Fibroblast of lung (primary cell): Measurements from ENCODE around the gene AGK. TPM values are rescaled to one million over a fixed set of nuclear protein-coding genes. Genes with fewer than 3 reads are reported as not detected.

Source experiments
- DNase-seq, 2 donors: peaks; one replicate each; pipeline versions ENCODE4 v3.0.0 to v3.0.0-alpha.2; 2010; ENCODE audit warnings: low read depth in 2 of 2
- H2AFZ ChIP-seq: 2 replicates; pipeline ENCODE4 v1.5.1; 2012; ENCODE audit warnings: low read length, control low read depth, inconsistent platforms
- H3K27ac ChIP-seq: 2 replicates; pipeline ENCODE4 v1.5.1; 2011; ENCODE audit warnings: low read length, control low read depth; ENCODE audit not compliant: insufficient read depth
- H3K27me3 ChIP-seq: 2 replicates; pipeline ENCODE4 v1.5.1; 2011; ENCODE audit warnings: mild to moderate bottlenecking, low read length; ENCODE audit not compliant: control insufficient read depth, insufficient read depth
- H3K36me3 ChIP-seq: 2 replicates; pipeline ENCODE4 v1.5.1; 2011; ENCODE audit warnings: low read length; ENCODE audit not compliant: control insufficient read depth, insufficient read depth
- H3K4me1 ChIP-seq: 2 replicates; pipeline ENCODE4 v1.5.1; 2011; ENCODE audit warnings: low read length; ENCODE audit not compliant: control insufficient read depth, insufficient read depth; ENCODE audit errors: extremely low read depth
- H3K4me2 ChIP-seq: 2 replicates; pipeline ENCODE4 v1.5.1; 2011; ENCODE audit warnings: low read length, control low read depth; ENCODE audit not compliant: insufficient read depth; ENCODE audit errors: extremely low read depth
- H3K4me3 ChIP-seq, 4 experiments: fragments of 200-600 bp in 1 of 4; sonication (generic) in 1 of 4; replicated peaks in 1 of 4; 2 replicates each; pipeline ENCODE4 v1.5.1; 2011 to 2016; ENCODE audit warnings: low read length in 4 of 4, low read depth in 3 of 4, mild to moderate bottlenecking in 3 of 4, control low read depth in 2 of 4, inconsistent platforms in 1 of 4, mixed read lengths in 1 of 4; ENCODE audit not compliant: insufficient read depth in 1 of 4; ENCODE audit errors: control extremely low read depth in 1 of 4
- H3K79me2 ChIP-seq: 2 replicates; pipeline ENCODE4 v1.5.1; 2012; ENCODE audit warnings: mild to moderate bottlenecking, low read length, inconsistent platforms; ENCODE audit not compliant: control insufficient read depth, insufficient read depth
- H3K9ac ChIP-seq: 2 replicates; pipeline ENCODE4 v1.5.1; 2011; ENCODE audit warnings: mild to moderate bottlenecking, low read length, control low read depth; ENCODE audit not compliant: insufficient read depth
- H3K9me3 ChIP-seq: 2 replicates; pipeline ENCODE4 v1.5.1; 2012; ENCODE audit warnings: low read depth, low read length; ENCODE audit not compliant: control insufficient read depth, insufficient read depth
- H4K20me1 ChIP-seq: 2 replicates; pipeline ENCODE4 v1.5.1; 2011; ENCODE audit warnings: low read length; ENCODE audit not compliant: control insufficient read depth, insufficient read depth; ENCODE audit errors: extremely low read depth
- EZH2 ChIP-seq: IDR thresholded peaks from 2 replicates; pipeline ENCODE4 v1.5.1; 2012; ENCODE audit warnings: low read length, control low read depth, mild to moderate bottlenecking; ENCODE audit errors: missing control alignments
- polyA plus RNA-seq, 2 donors: library from polyadenylated mRNA; depleted of rRNA in 1 of 2; stranded (reverse) in 1 of 2; unstranded in 1 of 2; fragments of >200 nt; gene quantifications; 2 replicates each; pipeline ENCODE4 v1.2.1, GENCODE V29; 2011 to 2012; ENCODE audit warnings: missing spikeins in 1 of 2
- total RNA-seq: library from RNA; depleted of rRNA; stranded (reverse); fragments of >200 nt; gene quantifications from 2 replicates; pipeline ENCODE4 v1.2.1, GENCODE V29; 2014
- TF ChIP-seq, protein P1 (sequence below), 2 donors: IDR thresholded peaks in 1 of 2; conservative IDR thresholded peaks in 1 of 2; 1 replicate in 1 of 2; 2 replicates in 1 of 2; pipeline ENCODE4 v1.5.1; 2011 to 2012; ENCODE audit warnings: low read length in 2 of 2, control low read depth in 1 of 2, inconsistent platforms in 1 of 2, low read depth in 1 of 2, mild to moderate bottlenecking in 1 of 2

Gene AGK
- total and polyA plus RNA-seq, 2 donors (not counting 1 experiment from before 2014, with no cell fraction given), result 20.8 to 42.5 TPM

GRCh38 chr7:141698247-141699015 lies 147.2 kb downstream of the AGK start:
- H4K20me1 ChIP-seq, result no peaks in the 10 kb centered on the region
- no peak overlapping the region for H3K27ac ChIP-seq
- TF ChIP-seq, protein P1, sequence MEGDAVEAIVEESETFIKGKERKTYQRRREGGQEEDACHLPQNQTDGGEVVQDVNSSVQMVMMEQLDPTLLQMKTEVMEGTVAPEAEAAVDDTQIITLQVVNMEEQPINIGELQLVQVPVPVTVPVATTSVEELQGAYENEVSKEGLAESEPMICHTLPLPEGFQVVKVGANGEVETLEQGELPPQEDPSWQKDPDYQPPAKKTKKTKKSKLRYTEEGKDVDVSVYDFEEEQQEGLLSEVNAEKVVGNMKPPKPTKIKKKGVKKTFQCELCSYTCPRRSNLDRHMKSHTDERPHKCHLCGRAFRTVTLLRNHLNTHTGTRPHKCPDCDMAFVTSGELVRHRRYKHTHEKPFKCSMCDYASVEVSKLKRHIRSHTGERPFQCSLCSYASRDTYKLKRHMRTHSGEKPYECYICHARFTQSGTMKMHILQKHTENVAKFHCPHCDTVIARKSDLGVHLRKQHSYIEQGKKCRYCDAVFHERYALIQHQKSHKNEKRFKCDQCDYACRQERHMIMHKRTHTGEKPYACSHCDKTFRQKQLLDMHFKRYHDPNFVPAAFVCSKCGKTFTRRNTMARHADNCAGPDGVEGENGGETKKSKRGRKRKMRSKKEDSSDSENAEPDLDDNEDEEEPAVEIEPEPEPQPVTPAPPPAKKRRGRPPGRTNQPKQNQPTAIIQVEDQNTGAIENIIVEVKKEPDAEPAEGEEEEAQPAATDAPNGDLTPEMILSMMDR (conservative IDR thresholded peaks at IDR 0.05 in 1 of 2, IDR thresholded peaks at IDR 0.05 in 1 of 2; ENCODE audit: low read depth in 1 of 2, low read length in 2 of 2), result no peak
- no peak for TF ChIP-seq EZH2
- H3K4me3 ChIP-seq, result no peak overlapping the region
- no peak overlapping the region for H3K9ac ChIP-seq
- no peaks in the 10 kb centered on the region for H3K27me3 ChIP-seq
- H3K36me3 ChIP-seq, result no peaks in the 10 kb centered on the region
- H3K9me3 ChIP-seq, result no peaks in the 10 kb centered on the region
- no peak overlapping the region for H3K4me2 ChIP-seq
- no peaks in the 10 kb centered on the region for H3K79me2 ChIP-seq
- H3K4me1 ChIP-seq, result no peaks in the 10 kb centered on the region
- DNase-seq, result no peak
- H2AFZ ChIP-seq, result no peak overlapping the region

DNA sequence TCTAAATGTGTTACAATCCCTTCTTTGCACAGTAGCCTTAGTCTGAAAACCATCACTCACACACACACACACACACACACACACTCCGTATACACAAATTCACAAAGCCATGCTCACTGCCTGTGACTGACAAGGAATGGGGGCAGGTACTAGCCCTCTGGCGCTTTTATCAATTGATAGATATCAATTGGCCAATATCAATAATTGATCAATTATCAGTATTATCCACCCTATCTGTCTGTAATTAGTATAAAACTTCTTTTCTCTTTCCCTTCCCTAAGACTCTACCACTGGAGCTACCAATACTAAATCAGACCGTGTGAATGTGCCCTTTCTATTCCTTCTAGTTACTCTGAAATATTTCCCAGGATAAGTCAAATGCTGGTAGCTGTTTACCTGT lies 148.7 kb downstream of the AGK start:
- H3K4me3 ChIP-seq, result no peak overlapping the region
- TF ChIP-seq, protein P1 (conservative IDR thresholded peaks at IDR 0.05 in 1 of 2, IDR thresholded peaks at IDR 0.05 in 1 of 2; ENCODE audit: low read depth in 1 of 2, low read length in 2 of 2), result no peak
- no peak for TF ChIP-seq EZH2
- no peaks in the 10 kb centered on the region for H4K20me1 ChIP-seq
- H3K79me2 ChIP-seq, result no peaks in the 10 kb centered on the region
- H3K27ac ChIP-seq, result no peak overlapping the region
- H3K9ac ChIP-seq, result no peak overlapping the region
- DNase-seq, result no peak
- H3K4me2 ChIP-seq, result no peak overlapping the region
- no peaks in the 10 kb centered on the region for H3K9me3 ChIP-seq
- no peaks in the 10 kb centered on the region for H3K4me1 ChIP-seq
- H2AFZ ChIP-seq, result no peak overlapping the region
- no peaks in the 10 kb centered on the region for H3K27me3 ChIP-seq
- no peaks in the 10 kb centered on the region for H3K36me3 ChIP-seq

- Histone ChIP-seq H3K27me3 (no peaks in the 10 kb centered on the region), H3K9ac (no peak overlapping the region), H3K4me1 (no peaks in the 10 kb centered on the region), H4K20me1 (no peaks in the 10 kb centered on the region), H3K4me2 (peak overlapping the region; percentile 73), H2AFZ (no peak overlapping the region), H3K4me3 (peak overlapping the region in 2 of 4 experiments; percentile 54 to 71), H3K9me3 (no peaks in the 10 kb centered on the region), H3K27ac (no peak overlapping the region), H3K79me2 (no peaks in the 10 kb centered on the region), H3K36me3 (no peaks in the 10 kb centered on the region)
- DNase-seq, result no peak
- TF ChIP-seq EZH2, result no peak
- TF ChIP-seq, protein P1 (conservative IDR thresholded peaks at IDR 0.05 in 1 of 2, IDR thresholded peaks at IDR 0.05 in 1 of 2; ENCODE audit: low read depth in 1 of 2, low read length in 2 of 2), result no peak
These were observed 149.2 kb downstream of the AGK start for GRCh38 chr7:141700296-141700847.
